AG08396 (cell line): ENCODE data around the gene PLPP2.
A peak's percentile ranks its signal among the peaks of the same experiment; 100 is the strongest.

ENCODE experiments used
- DNase-seq: peaks from one replicate; pipeline ENCODE4 v3.0.0; 2012; ENCODE audit warnings: low spot score, mixed read lengths

Gene PLPP2

GRCh38 chr19:315811-316210 lies 24.6 kb upstream of the PLPP2 start:
- DNase-seq, result no peak

- DNase-seq, result no peak
Measured at GRCh38 chr19:313988-314815, 23.0 kb upstream of the PLPP2 start.

GRCh38 chr19:313169-313987 lies 22.2 kb upstream of the PLPP2 start:
- no peak for DNase-seq

- no peak for DNase-seq
Measured at GRCh38 chr19:311813-312261, 20.6 kb upstream of the PLPP2 start.

- DNase-seq, result no peak
Measured at GRCh38 chr19:310781-311496, 19.7 kb upstream of the PLPP2 start.

GRCh38 chr19:310141-310651 lies 19.0 kb upstream of the PLPP2 start:
- DNase-seq, result no peak

- DNase-seq, result no peak
Measured at GRCh38 chr19:309206-309565, 18.0 kb upstream of the PLPP2 start.

GRCh38 chr19:308471-309205 lies 17.4 kb upstream of the PLPP2 start:
- DNase-seq, result no peak

GRCh38 chr19:307793-308420 lies 16.7 kb upstream of the PLPP2 start:
- no peak for DNase-seq

GRCh38 chr19:307111-307531 lies 15.9 kb upstream of the PLPP2 start:
- no peak for DNase-seq

GRCh38 chr19:306151-306900 lies 15.1 kb upstream of the PLPP2 start:
- DNase-seq, result no peak

GRCh38 chr19:305240-306150 lies 14.3 kb upstream of the PLPP2 start:
- no peak for DNase-seq

- no peak for DNase-seq
Measured at GRCh38 chr19:296476-297225, 5.4 kb upstream of the PLPP2 start.

- no peak for DNase-seq
Measured at GRCh38 chr19:295687-296370, 4.6 kb upstream of the PLPP2 start.

- peak; percentile 81 for DNase-seq
Measured at GRCh38 chr19:294946-295686, 3.9 kb upstream of the PLPP2 start.

GRCh38 chr19:294341-294945 lies 3.2 kb upstream of the PLPP2 start:
- DNase-seq, result peak; percentile 77
